ENCODE results near the gene CDH26. TPM values are rescaled to one million over a fixed set of nuclear protein-coding genes. Genes with fewer than 3 reads are reported as not detected.

The CDH26 gene
- total and polyA plus RNA-seq, 9 of the 15 experiments (the other 6 are each of a cell fraction or from before 2014, with no cell fraction given): 0.07 to 0.13 (median 0.10) TPM; not detected in 4

- no peak for TF ChIP-seq ATF3 (IDR thresholded peaks at IDR 0.05)
- no peak; the same call in 1 of the 2 replicates for TF ChIP-seq ATF3 (CRISPR knock-in tag; conservative IDR thresholded peaks at IDR 0.05)
- TF ChIP-seq ZNF584 (CRISPR knock-in tag; IDR thresholded peaks at IDR 0.05; ENCODE audit: low read depth): no peak
- TF ChIP-seq XRCC4 (IDR thresholded peaks at IDR 0.05; ENCODE audit: extremely low read depth, insufficient read depth, insufficient read length): no peak
- TF ChIP-seq IRF9 (tag; IDR thresholded peaks at IDR 0.05): no peak
- no peak for TF ChIP-seq GTF2A2 (tag; IDR thresholded peaks at IDR 0.05)
- no peak for TF ChIP-seq ZNF695 (CRISPR knock-in tag; IDR thresholded peaks at IDR 0.05)
- TF ChIP-seq PHF21A (IDR thresholded peaks at IDR 0.05; ENCODE audit: borderline replicate concordance, low read depth): no peak
- no peak for TF ChIP-seq ATF2 (CRISPR knock-in tag; IDR thresholded peaks at IDR 0.05)
- no peak for TF ChIP-seq CLOCK (CRISPR knock-in tag; IDR thresholded peaks at IDR 0.05; ENCODE audit: borderline replicate concordance)
- TF ChIP-seq ZFP91 (CRISPR knock-in tag; IDR thresholded peaks at IDR 0.05): no peak
- TF ChIP-seq SMARCE1 (IDR thresholded peaks at IDR 0.05): no peak
- TF ChIP-seq ZNF239 (CRISPR knock-in tag; IDR thresholded peaks at IDR 0.05): no peak
- no peak for TF ChIP-seq EHMT2 (IDR thresholded peaks at IDR 0.05)
- TF ChIP-seq NEUROD1 (IDR thresholded peaks at IDR 0.05; ENCODE audit: borderline replicate concordance, low read depth, low read length, partially characterized antibody): no peak
- no peak for TF ChIP-seq BDP1 (IDR thresholded peaks at IDR 0.05; ENCODE audit: insufficient read depth, insufficient read length)
- no peak for TF ChIP-seq E2F5 (CRISPR knock-in tag; IDR thresholded peaks at IDR 0.05)
- TF ChIP-seq TEAD4 (IDR thresholded peaks at IDR 0.05; ENCODE audit: low read length): no peak
- no peak for TF ChIP-seq TEAD4 (CRISPR knock-in tag; IDR thresholded peaks at IDR 0.05; ENCODE audit: borderline replicate concordance)
- TF ChIP-seq HDAC2 (IDR thresholded peaks at IDR 0.05): no peak
Observed at GRCh38 chr20:59933849-59934585, 24.2 kb upstream of the CDH26 start (continued).
